ENCODE measurements around the gene OGFOD3. TPM values are rescaled to one million over a fixed set of nuclear protein-coding genes. Genes with fewer than 3 reads are reported as not detected.

The OGFOD3 gene
- total RNA-seq, 1 experiment from 2014 or later = 53.6 TPM

GRCh38 chr17:82391496-82392066, 26.8 kb downstream of the OGFOD3 start:
- intact Hi-C loops (cut with micrococcal nuclease) = no loop called here
- TSS peak; percentile 21 for BruUV-seq (replicated peaks)

GRCh38 chr17:82390860-82391435, 27.4 kb downstream of the OGFOD3 start:
- H2AFZ ChIP-seq (ENCODE audit: low read depth, low read length, poor library complexity, severe bottlenecking) = no peak overlapping the region
- CTCF ChIA-PET = no interaction called here
- DNase-seq (ENCODE audit: low read depth, low spot score) (no peak), ATAC-seq (no peak)
- H3K27ac ChIP-seq (ENCODE audit: low read depth, low read length) = no peak overlapping the region
- H3K36me3 ChIP-seq (ENCODE audit: control insufficient read depth in 1 of 2, insufficient read depth in 2 of 2, low read length in 2 of 2) = no peaks in the 10 kb centered on the region
- H3K4me2 ChIP-seq (ENCODE audit: low read length) = no peak overlapping the region
- no peak overlapping the region for H3K9ac ChIP-seq (ENCODE audit: low read length)
- H4K20me1 ChIP-seq (ENCODE audit: insufficient read depth) = no peaks in the 10 kb centered on the region
- H3K4me1 ChIP-seq (ENCODE audit: control insufficient read depth in 1 of 2, insufficient read depth in 2 of 2, low read length in 2 of 2) = peaks cover 0 to 13% of the 10 kb centered on the region in 2 experiments; a peak in 3 of 4 replicates
- H3K4me3 ChIP-seq (replicated peaks in 1 of 2; ENCODE audit: low read depth in 1 of 2, low read length in 2 of 2) = no peak overlapping the region
- intact Hi-C loops (cut with micrococcal nuclease) = no loop called here
- BruUV-seq (replicated peaks) = no TSS peak
- H3K9me2 ChIP-seq (ENCODE audit: insufficient read depth) = no peaks in the 10 kb centered on the region
- no peaks in the 10 kb centered on the region for H3K79me2 ChIP-seq (ENCODE audit: insufficient read depth, low read length)
- H3K27me3 ChIP-seq (ENCODE audit: insufficient read depth, low read length) = no peaks in the 10 kb centered on the region
- POLR2A ChIA-PET = no interaction called here
- H3K9me3 ChIP-seq (ENCODE audit: control insufficient read depth in 1 of 2, insufficient read depth in 1 of 2, low read depth in 1 of 2, low read length in 2 of 2) = no peaks in the 10 kb centered on the region
- RAD21 ChIA-PET (ENCODE audit: low non-redundant PET in 1 of 2, low total read pairs in 2 of 2, uncharacterized antibody in 2 of 2, unreplicated experiment in 2 of 2) = no interaction called here
- no peak for TF ChIP-seq CEBPB (IDR thresholded peaks at IDR 0.05; ENCODE audit: low read depth)
- TF ChIP-seq POLR2AphosphoS5 (IDR thresholded peaks at IDR 0.05; ENCODE audit: low read depth, low read length) = no peak
- TF ChIP-seq CTCF (IDR thresholded peaks at IDR 0.05 in 2 of 3, conservative IDR thresholded peaks at IDR 0.05 in 1 of 3; ENCODE audit: borderline replicate concordance in 1 of 3, insufficient read depth in 1 of 3, low read depth in 2 of 3, low read length in 2 of 3) = no peak
- no peak for TF ChIP-seq ZBTB33 (IDR thresholded peaks at IDR 0.05; ENCODE audit: extremely low read depth, insufficient replicate concordance, low read length)
- no peak for TF ChIP-seq SIN3A (IDR thresholded peaks at IDR 0.05; ENCODE audit: low read depth)
- TF ChIP-seq EZH2phosphoT487 (IDR thresholded peaks at IDR 0.05; ENCODE audit: borderline replicate concordance) = no peak
- TF ChIP-seq ZFX (IDR thresholded peaks at IDR 0.05) = no peak

More at GRCh38 chr17:82391496-82392066, 26.8 kb downstream of the OGFOD3 start:
- Histone ChIP-seq H3K4me2 (ENCODE audit: low read length) (no peak overlapping the region), H3K27me3 (ENCODE audit: insufficient read depth, low read length) (no peaks in the 10 kb centered on the region), H3K9me2 (ENCODE audit: insufficient read depth) (no peaks in the 10 kb centered on the region), H3K4me1 (ENCODE audit: control insufficient read depth in 1 of 2, insufficient read depth in 2 of 2, low read length in 2 of 2) (peaks cover 0 to 14% of the 10 kb centered on the region in 2 experiments; a peak in 3 of 4 replicates), H3K27ac (ENCODE audit: low read depth, low read length) (no peak overlapping the region), H2AFZ (ENCODE audit: low read depth, low read length, poor library complexity, severe bottlenecking) (no peak overlapping the region), H3K4me3 (replicated peaks in 1 of 2; ENCODE audit: low read depth in 1 of 2, low read length in 2 of 2) (no peak overlapping the region), H4K20me1 (ENCODE audit: insufficient read depth) (no peaks in the 10 kb centered on the region), H3K36me3 (ENCODE audit: control insufficient read depth in 1 of 2, insufficient read depth in 2 of 2, low read length in 2 of 2) (no peaks in the 10 kb centered on the region), H3K9me3 (ENCODE audit: control insufficient read depth in 1 of 2, insufficient read depth in 1 of 2, low read depth in 1 of 2, low read length in 2 of 2) (no peaks in the 10 kb centered on the region), H3K9ac (ENCODE audit: low read length) (no peak overlapping the region), H3K79me2 (ENCODE audit: insufficient read depth, low read length) (no peaks in the 10 kb centered on the region)
- RAD21 ChIA-PET (ENCODE audit: low non-redundant PET in 1 of 2, low total read pairs in 2 of 2, uncharacterized antibody in 2 of 2, unreplicated experiment in 2 of 2) = no interaction called here
- CTCF ChIA-PET = no interaction called here
- POLR2A ChIA-PET = no interaction called here
- no peak for ATAC-seq
- DNase-seq (ENCODE audit: low read depth, low spot score) = no peak
- TF ChIP-seq EGR1 (IDR thresholded peaks at IDR 0.05; ENCODE audit: low read depth) (no peak), CTCF (IDR thresholded peaks at IDR 0.05 in 2 of 3, conservative IDR thresholded peaks at IDR 0.05 in 1 of 3; ENCODE audit: borderline replicate concordance in 1 of 3, insufficient read depth in 1 of 3, low read depth in 2 of 3, low read length in 2 of 3) (no peak), RAD21 (IDR thresholded peaks at IDR 0.05; ENCODE audit: low read depth) (no peak)

Measured in HCT116 (cell line).